Urinary bladder (tissue), 4 donors: Measurements from ENCODE around the gene APOF. TPM values are rescaled to one million over a fixed set of nuclear protein-coding genes. Genes with fewer than 3 reads are reported as not detected.

Source experiments
- DNase-seq: peaks from one replicate; pipeline ENCODE4 v3.0.0-alpha.2; 2015; ENCODE audit errors: extremely low spot score
- H3K27ac ChIP-seq: one replicate; pipeline ENCODE4 v1.5.1; 2013; ENCODE audit warnings: low read depth, mild to moderate bottlenecking, moderate library complexity
- H3K36me3 ChIP-seq: one replicate; pipeline ENCODE4 v1.6.1; 2013; ENCODE audit warnings: mild to moderate bottlenecking, moderate library complexity; ENCODE audit not compliant: insufficient read depth
- H3K4me1 ChIP-seq: one replicate; pipeline ENCODE4 v1.6.1; 2013; ENCODE audit warnings: mild to moderate bottlenecking, moderate library complexity; ENCODE audit not compliant: insufficient read depth
- H3K4me3 ChIP-seq: one replicate; pipeline ENCODE4 v1.5.1; 2013; ENCODE audit warnings: low read depth, low read length
- WGBS: extraction: QIAGEN DNeasy Blood & Tissue Kit; methylation state at CpG from one replicate; pipeline ENCODE4 v1.1.7; 2013; 5-methylcytosine and 5-hydroxymethylcytosine counted together
- polyA plus RNA-seq: library from polyadenylated mRNA; stranded (reverse); fragments of 200-250 nt; gene quantifications from one replicate; pipeline ENCODE4 v1.2.3, GENCODE V29; 2013
- total RNA-seq: library from RNA; depleted of rRNA; stranded (reverse); fragments of >200 nt; gene quantifications from one replicate; pipeline ENCODE4 v1.2.3, GENCODE V29; 2014
- donor health status: healthy with polysubstance abuse.
- donor health status: healthy.

Gene APOF
- total and polyA plus RNA-seq, 2 donors, result 0.13 TPM; not detected in 1

DNA sequence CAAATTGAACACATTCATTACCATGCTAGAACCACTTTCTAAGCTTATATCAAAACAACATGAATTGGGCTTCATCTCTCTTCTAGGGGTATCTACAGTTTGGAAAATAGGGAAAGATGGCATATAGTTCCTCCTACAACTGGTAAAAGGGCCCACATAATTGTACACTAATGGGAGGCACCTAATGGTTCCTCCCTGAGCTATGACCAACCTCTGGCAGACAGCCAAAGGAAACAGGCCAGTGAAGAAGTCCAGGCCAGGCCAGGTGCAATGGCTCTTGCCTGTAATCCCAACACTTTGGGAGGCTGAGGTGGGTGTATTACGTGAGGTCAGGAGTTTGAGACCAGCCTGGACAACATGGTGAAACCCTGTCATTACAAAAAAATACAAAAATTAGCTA, 23.2 kb upstream of the APOF start:
- Histone ChIP-seq H3K4me1 (no peaks in the 10 kb centered on the region), H3K4me3 (no peak overlapping the region), H3K36me3 (no peaks in the 10 kb centered on the region), H3K27ac (no peak overlapping the region)
- DNase-seq, result no peak
- 88% methylated on average over 1 of the region's 1 CpG for WGBS

DNA sequence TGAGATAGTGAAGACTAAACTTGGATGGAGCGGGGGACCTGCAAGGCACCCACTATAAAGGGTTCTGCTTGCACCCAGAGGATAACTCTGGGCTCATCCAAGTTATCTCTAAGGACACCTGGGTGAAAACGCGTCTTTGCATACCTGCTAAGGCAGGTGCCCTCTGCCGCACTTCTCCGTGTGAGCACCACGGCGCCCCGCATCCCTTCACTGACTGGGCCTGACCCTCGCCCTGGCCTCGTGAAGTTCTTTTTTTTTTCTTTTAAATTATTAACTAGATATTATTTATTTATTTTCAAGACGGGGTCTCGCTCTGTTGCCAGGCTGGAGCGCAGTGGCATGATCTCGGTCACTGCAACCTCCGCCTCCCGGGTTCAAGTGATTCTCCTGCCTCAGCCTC, 20.0 kb upstream of the APOF start:
- H3K4me3 ChIP-seq, result no peak overlapping the region
- DNase-seq, result no peak
- no peak overlapping the region for H3K27ac ChIP-seq
- H3K36me3 ChIP-seq, result no peaks in the 10 kb centered on the region
- 92% methylated on average over 16 of the region's 16 CpGs for WGBS
- H3K4me1 ChIP-seq, result no peaks in the 10 kb centered on the region

DNA sequence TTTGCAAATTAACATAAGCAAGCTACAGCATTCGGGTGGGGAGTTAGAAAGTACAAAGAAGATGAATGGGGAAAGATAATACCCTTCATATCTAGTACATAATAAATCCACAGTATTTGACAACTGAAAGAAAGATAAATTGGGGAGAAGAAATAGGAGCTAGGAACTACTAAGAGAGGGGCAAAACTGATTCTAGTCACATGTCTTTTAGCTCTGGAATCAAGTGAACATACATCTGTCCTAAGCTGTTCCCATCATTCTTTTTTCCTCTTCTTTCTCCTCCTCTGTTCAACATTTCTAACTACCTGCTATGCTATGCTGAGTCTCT, 15.3 kb upstream of the APOF start:
- Histone ChIP-seq H3K4me3 (no peak overlapping the region), H3K4me1 (no peaks in the 10 kb centered on the region), H3K27ac (no peak overlapping the region), H3K36me3 (no peaks in the 10 kb centered on the region)
- no peak for DNase-seq
- WGBS, result 21% methylated on average over 1 of the region's 1 CpG

DNA sequence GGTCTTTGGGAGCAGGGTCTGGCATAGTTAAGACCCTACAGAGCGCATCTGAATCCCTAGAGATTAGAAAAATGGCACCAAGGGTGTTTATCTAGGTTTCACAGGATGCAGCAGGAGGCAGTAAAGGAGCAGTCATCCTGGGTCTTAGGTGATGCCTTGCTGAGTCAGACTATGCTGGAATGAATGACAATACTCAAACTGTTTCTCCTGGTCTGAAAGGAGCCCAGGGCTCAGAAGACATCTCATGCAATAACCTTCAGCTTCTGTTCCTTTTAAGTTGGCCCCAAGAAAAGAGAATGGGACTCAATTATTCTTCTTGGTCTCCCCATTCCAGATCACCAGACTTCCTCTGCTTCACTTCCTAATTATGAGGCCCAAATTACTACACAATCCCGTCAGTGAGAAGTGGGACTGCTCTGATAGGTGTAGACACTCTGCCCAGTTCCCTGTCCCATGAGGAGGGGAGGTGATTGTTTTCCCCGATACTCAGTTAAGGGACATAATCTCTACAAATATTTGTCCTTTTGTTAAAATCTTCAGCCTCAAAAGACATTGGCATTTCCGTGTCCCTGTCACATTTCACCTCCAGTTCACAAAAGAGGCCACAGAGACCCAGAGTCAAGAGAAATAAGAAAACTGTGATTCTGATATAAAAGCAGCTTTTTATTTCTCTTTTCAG, 14.8 kb upstream of the APOF start:
- 57% methylated on average over 4 of the region's 4 CpGs for whole genome bisulfite sequencing
- no peak overlapping the region for H3K27ac ChIP-seq
- no peaks in the 10 kb centered on the region for H3K4me1 ChIP-seq
- no peaks in the 10 kb centered on the region for H3K36me3 ChIP-seq
- H3K4me3 ChIP-seq, result no peak overlapping the region
- no peak for DNase-seq

DNA sequence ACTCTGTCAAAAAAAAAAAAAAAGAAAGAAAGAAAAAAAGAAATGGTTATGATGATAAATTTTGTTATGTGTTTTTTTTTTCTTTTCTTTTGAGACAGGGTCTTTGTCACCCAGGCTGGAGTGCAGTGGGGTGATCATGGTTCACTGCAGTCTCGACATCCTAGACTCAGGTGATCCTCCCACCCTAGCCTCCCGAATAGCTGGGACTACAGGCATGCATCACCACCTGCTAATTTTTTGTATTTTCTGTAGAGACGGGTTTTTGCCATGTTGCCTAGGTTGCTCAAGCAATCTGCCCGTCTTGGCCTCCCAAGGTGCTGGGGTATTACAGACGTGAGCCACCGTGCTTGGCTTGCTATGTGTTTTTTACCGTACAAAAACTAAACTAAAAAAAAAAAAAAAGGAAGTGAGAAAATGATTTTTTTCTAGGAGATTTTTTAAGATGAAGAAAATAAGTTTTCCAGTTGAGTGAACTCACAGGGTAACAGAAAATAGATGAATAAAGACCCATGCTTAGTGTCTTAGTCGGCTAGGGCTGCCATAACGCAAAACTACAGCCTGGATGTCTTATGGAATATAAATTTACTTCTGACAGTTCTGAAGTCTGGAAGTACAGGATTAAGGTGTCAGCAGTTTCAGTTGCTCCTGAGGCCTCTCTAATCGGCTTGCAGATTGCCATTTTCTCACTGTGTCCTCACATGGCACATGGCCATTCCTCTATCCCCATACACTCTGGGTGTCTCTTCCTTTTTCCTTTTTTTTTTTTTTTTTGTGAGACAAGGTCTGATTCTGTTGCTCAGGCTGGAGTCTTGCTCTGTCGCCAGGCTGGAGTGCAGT, 13.2 kb upstream of the APOF start:
- 70% methylated on average over 11 of the region's 11 CpGs for WGBS
- no peak for DNase-seq
- Histone ChIP-seq H3K4me1 (no peaks in the 10 kb centered on the region), H3K4me3 (no peak overlapping the region), H3K36me3 (no peaks in the 10 kb centered on the region), H3K27ac (no peak overlapping the region)

DNA sequence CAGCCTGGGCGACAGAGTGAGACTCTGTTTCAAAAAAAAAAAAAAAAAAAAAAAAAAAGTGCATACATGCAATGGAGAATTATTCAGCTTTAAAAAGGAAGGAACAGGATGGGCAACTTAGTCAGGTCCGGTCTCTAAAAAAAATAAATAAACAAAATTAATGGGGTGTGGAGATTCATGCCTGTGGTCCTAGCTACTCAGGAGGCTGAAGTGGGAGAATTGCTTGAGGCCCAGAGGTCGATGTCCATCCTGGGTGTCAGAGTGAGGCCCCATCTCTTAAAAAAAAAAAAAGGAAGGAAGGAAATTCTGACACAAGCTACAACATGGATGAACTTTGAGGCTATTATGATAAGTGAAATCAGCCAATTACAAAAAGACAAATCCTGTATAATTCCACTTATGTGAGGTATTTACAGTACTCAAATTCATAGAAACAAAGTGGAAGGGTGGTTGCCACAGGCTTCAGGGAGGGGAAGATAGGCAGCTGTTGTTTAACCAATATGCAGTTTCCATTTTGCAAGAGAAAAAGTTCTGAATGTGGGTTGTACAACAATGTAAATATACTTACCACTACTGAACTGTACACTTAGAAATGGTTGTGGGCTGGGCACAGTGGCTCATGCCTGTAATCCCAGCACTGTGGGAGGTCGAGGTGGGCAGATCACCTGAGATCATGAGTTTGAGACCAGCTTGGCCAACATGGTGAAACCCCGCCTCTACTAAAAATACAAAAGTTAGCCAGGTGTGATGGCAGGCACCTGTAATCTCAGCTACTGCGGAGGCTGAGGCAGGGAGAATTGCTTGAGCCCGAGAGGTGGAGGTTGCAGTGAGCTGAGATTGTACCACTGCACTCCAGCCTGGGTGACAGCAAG, 12.3 kb upstream of the APOF start:
- H3K27ac ChIP-seq, result no peak overlapping the region
- DNase-seq, result no peak
- H3K4me1 ChIP-seq, result no peaks in the 10 kb centered on the region
- H3K36me3 ChIP-seq, result no peaks in the 10 kb centered on the region
- no peak overlapping the region for H3K4me3 ChIP-seq
- 76% methylated on average over 7 of the region's 7 CpGs for WGBS

DNA sequence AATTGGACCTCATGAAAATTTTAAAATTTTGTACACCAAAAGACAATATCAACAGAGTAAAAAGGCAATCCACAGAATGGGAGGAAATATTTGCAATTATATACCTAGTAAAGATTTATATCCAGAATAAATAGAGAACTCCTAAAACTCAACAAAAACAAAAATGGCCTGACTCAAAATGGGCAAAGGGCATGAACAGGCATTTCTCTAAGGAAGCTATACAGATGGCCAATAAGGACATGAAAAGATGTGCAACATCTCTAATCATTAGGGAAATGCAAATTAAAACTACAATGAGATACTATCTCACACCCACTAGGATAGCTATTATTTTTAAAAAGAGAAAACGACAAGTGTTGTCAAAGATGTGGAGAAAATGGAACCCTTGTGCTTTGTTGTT, 10.9 kb upstream of the APOF start:
- H3K4me3 ChIP-seq, result no peak overlapping the region
- 95% methylated on average over 1 of the region's 1 CpG for WGBS
- DNase-seq, result no peak
- H3K4me1 ChIP-seq, result no peaks in the 10 kb centered on the region
- no peak overlapping the region for H3K27ac ChIP-seq
- no peaks in the 10 kb centered on the region for H3K36me3 ChIP-seq

DNA sequence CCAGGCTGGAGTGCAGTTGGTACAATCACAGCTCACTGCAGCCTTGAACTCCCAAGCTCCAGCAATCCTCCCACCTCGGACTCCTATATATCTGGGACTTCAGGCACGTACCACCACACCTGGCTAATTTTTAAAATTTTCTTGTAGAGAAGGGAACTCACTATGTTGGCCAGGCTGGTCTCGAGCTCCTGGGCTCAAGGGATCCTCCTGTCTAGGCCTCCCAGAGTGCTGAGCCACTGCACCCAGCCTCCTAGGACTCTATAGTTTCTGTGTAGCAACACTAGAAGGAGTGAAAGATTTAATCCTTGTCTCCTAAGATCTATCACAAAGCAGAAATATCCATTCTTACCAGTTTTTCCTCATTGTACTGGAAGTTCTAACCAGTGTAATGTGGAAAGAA, 4.3 kb upstream of the APOF start:
- Histone ChIP-seq H3K4me1 (no peaks in the 10 kb centered on the region), H3K36me3 (no peaks in the 10 kb centered on the region), H3K27ac (no peak overlapping the region), H3K4me3 (no peak overlapping the region)
- 87% methylated on average over 3 of the region's 3 CpGs for WGBS
- DNase-seq, result no peak

DNA sequence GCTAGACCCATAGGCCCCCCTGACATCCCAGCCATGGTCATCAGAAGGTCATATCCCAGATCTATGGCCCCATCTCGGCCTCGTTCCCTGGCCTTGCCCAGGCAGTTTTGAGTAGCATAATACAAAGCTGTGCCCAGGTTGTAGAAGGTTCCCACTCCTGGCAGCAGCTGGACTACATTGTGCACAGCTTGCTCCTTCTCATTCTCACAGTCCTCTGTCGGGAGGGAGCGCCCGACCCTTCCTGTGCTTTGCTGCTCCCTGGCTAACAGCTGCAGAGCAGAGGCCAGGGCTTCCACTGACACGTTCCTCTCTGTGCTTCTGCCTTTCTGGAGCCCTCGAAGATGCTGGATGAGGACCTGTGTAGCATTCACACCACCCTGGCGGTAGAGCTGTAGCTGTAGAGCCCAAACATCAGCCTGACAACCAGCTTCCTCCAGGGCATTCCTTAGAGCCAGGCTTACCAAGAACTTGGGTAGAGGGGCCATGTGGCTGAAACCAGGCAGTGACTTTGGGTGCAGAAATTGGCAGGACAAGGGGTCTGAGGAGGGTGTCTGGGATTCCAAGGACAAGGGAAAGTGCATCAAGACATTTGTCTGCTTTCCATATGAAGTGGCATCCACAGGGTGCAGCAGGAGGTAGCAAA, 1.0 kb downstream of the APOF start:
- H3K27ac ChIP-seq, result no peak overlapping the region
- no peaks in the 10 kb centered on the region for H3K4me1 ChIP-seq
- no peak overlapping the region for H3K4me3 ChIP-seq
- no peak for DNase-seq
- no peaks in the 10 kb centered on the region for H3K36me3 ChIP-seq
- WGBS, result 78% methylated on average over 8 of the region's 8 CpGs

DNA sequence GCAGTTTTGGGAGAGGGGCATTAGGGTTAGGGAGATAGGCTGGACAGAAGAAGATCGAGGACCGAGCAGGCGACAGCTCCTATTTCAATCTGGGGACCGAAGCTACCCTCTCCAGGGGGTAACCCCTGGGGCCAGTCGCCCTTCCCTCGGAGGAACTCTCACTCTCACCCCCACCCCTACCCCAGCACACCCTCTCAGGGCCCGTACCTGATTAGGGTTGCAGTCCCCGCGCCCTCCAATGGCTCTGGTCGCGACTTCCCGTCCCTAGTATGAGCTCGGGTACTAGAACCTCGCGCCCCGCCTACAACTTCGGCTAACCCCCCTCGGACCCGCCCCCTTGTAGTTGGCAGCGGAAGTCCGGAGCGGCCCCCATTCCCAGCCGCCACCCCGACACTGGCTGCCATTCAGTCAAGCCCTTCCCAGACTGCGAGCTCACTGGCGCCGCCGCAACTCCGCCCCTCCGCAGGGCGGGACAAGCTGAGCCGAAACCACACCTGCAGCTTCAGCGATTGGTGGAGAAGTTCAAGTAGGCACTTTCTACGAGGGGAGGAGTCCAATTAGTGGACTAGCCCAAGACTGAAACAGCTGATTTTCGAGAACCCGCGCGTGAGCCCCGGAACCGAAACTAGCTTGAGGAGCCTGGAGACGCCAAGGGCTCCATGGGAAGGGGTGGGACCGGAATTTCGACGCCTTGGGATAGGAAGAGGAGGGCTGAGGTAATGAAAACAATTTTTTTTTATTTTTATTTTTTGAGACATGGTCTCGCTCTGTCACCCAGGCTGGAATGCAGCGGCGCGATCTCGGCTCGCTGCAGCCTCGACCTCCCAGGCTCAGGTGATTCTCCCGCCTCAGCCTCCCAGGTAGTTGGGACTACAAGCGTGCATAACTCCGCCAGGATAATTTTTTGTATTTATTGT, 2.5 kb downstream of the APOF start, which contains the start of gene STAT2:
Gene STAT2, minus strand, starts transcription at position 257 of the 917 bp plus-strand sequence. CDS start 3,536 bp downstream, outside the sequence.
- WGBS, result under 1% methylated on average over 54 of the region's 54 CpGs
- Histone ChIP-seq H3K4me3 (peak within 1 kb of the TSS; percentile 54), H3K36me3 (peaks cover 4% of the 10 kb centered on the region), H3K27ac (peak within 1 kb of the TSS; percentile 91), H3K4me1 (no peaks in the 10 kb centered on the region)
- DNase-seq, result peak; percentile 100

DNA sequence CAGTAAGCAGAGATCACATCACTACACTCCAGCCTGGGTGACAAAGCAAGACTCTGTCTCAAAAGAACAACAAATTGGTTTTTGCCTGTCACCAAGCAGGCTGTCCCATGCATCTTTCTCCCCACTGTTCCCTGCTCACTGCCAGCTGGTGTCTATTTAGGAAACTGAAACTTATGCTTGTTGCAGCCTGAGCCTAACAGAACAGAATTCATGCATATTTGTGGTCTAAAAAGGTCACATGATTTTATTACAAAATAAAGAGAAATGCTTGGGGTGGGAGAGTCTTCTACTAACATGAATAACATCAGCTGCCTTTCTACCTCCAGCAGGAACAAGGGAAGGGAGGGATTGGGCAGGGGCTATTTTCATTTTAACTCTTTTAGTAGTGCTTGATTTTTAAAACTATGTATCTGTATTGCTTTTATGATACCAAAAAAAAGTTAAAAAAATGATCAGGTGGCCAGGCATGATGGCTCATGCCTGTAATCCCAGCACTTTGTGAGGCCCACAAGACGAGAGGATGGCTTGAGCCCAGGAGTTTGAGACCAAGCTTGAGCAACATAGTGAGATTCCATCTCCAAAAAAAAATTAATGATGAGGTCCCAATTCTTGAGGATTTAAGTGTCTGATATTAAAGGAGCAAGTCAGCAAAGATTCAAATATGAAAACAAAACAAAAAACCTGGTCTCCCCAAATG, 3.7 kb downstream of the APOF start:
- no peaks in the 10 kb centered on the region for H3K4me1 ChIP-seq
- 3% methylated on average over 1 of the region's 1 CpG for WGBS
- peaks cover 11% of the 10 kb centered on the region for H3K36me3 ChIP-seq
- DNase-seq, result no peak
- no peak overlapping the region for H3K27ac ChIP-seq
- peak overlapping the region; percentile 54 for H3K4me3 ChIP-seq

DNA sequence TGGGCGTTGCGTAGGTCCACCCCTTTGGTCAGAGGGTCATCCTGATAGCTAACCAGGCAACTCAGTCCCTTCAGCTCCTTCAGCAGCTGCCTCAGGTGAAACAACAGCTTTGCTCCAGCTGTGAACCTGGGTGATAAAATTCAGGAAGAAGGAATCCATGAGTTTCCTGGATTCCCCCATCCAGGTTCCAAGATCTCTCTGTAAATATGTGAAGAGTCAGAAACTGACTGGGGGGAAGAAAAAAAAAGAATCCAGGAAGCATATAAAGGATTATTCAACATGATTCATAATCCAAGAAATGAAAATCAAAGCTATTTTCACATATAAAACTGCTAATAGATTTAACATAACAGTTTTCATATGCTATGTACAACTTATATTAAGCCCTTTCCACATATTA, 11.3 kb downstream of the APOF start:
- Histone ChIP-seq H3K36me3 (peaks cover 18% of the 10 kb centered on the region), H3K27ac (no peak overlapping the region)
- WGBS, result 97% methylated on average over 2 of the region's 2 CpGs

More for the DNA sequence above, 11.3 kb downstream of the APOF start:
- Histone ChIP-seq H3K4me1 (no peaks in the 10 kb centered on the region), H3K4me3 (no peak overlapping the region)
- DNase-seq, result no peak
